Measurements from ENCODE around the gene NIPA2.

NIPA2 gene

GRCh38 chr15:22831473-22831872 lies 7.0 kb upstream of the NIPA2 start:
- in situ Hi-C loops (cut with MboI; ENCODE audit: low sequenced_read_pairs) = no loop called here

GRCh38 chr15:22839046-22839695 lies 705 bp downstream of the NIPA2 start:
- in situ Hi-C loops (cut with MboI; ENCODE audit: low sequenced_read_pairs) = no loop called here

GRCh38 chr15:22844421-22845288 lies 6.2 kb downstream of the NIPA2 start:
- in situ Hi-C loops (cut with MboI; ENCODE audit: low sequenced_read_pairs) = no loop called here

GRCh38 chr15:22845289-22845900 lies 6.9 kb downstream of the NIPA2 start:
- in situ Hi-C loops (cut with MboI; ENCODE audit: low sequenced_read_pairs) = no loop called here

GRCh38 chr15:22846073-22846472 lies 7.6 kb downstream of the NIPA2 start:
- in situ Hi-C loops (cut with MboI; ENCODE audit: low sequenced_read_pairs) = no loop called here

GRCh38 chr15:22850055-22850454 lies 11.6 kb downstream of the NIPA2 start:
- in situ Hi-C loops (cut with MboI; ENCODE audit: low sequenced_read_pairs) = no loop called here

- in situ Hi-C loops (cut with MboI; ENCODE audit: low sequenced_read_pairs) = no loop called here
Measured at GRCh38 chr15:22851513-22851912, 13.0 kb downstream of the NIPA2 start.

GRCh38 chr15:22855791-22856190 lies 17.3 kb downstream of the NIPA2 start:
- in situ Hi-C loops (cut with MboI; ENCODE audit: low sequenced_read_pairs) = no loop called here

GRCh38 chr15:22856659-22857058 lies 18.2 kb downstream of the NIPA2 start:
- in situ Hi-C loops (cut with MboI; ENCODE audit: low sequenced_read_pairs) = no loop called here

GRCh38 chr15:22861161-22861560 lies 22.7 kb downstream of the NIPA2 start:
- in situ Hi-C loops (cut with MboI; ENCODE audit: low sequenced_read_pairs) = loop anchor here (10.0 kb wide), 1 partner anchor 64 kb away; no protein-coding TSS in a partner anchor

- in situ Hi-C loops (cut with MboI; ENCODE audit: low sequenced_read_pairs) = loop anchor here (10.0 kb wide), 1 partner anchor 61 kb away; no protein-coding TSS in a partner anchor
Measured at GRCh38 chr15:22863356-22863755, 24.9 kb downstream of the NIPA2 start.

GRCh38 chr15:22866079-22866478 lies 27.6 kb downstream of the NIPA2 start:
- in situ Hi-C loops (cut with MboI; ENCODE audit: low sequenced_read_pairs) = loop anchor here (10.0 kb wide), 1 partner anchor 59 kb away; no protein-coding TSS in a partner anchor

- in situ Hi-C loops (cut with MboI; ENCODE audit: low sequenced_read_pairs) = loop anchor here (10.0 kb wide), 1 partner anchor 57 kb away; no protein-coding TSS in a partner anchor
Measured at GRCh38 chr15:22867886-22868285, 29.4 kb downstream of the NIPA2 start.

- in situ Hi-C loops (cut with MboI; ENCODE audit: low sequenced_read_pairs) = loop anchor here (10.0 kb wide), 1 partner anchor 56 kb away; no protein-coding TSS in a partner anchor
Measured at GRCh38 chr15:22868495-22868894, 30.0 kb downstream of the NIPA2 start.

GRCh38 chr15:22868928-22869327 lies 30.5 kb downstream of the NIPA2 start:
- in situ Hi-C loops (cut with MboI; ENCODE audit: low sequenced_read_pairs) = loop anchor here (10.0 kb wide), 1 partner anchor 56 kb away; no protein-coding TSS in a partner anchor

- in situ Hi-C loops (cut with MboI; ENCODE audit: low sequenced_read_pairs) = loop anchor here (10.0 kb wide), 1 partner anchor 55 kb away; no protein-coding TSS in a partner anchor
Measured at GRCh38 chr15:22869856-22870255, 31.4 kb downstream of the NIPA2 start.

GRCh38 chr15:22870865-22871264 lies 32.4 kb downstream of the NIPA2 start:
- in situ Hi-C loops (cut with MboI; ENCODE audit: low sequenced_read_pairs) = no loop called here

GRCh38 chr15:22871481-22872086 lies 33.1 kb downstream of the NIPA2 start:
- in situ Hi-C loops (cut with MboI; ENCODE audit: low sequenced_read_pairs) = no loop called here

- in situ Hi-C loops (cut with MboI; ENCODE audit: low sequenced_read_pairs) = no loop called here
Measured at GRCh38 chr15:22872936-22873701, 34.7 kb downstream of the NIPA2 start.

GRCh38 chr15:22873841-22874240 lies 35.4 kb downstream of the NIPA2 start:
- in situ Hi-C loops (cut with MboI; ENCODE audit: low sequenced_read_pairs) = no loop called here

All from HL-60/S4 treated with retinoic acid at 250 ng/mL for 4 days and 3 days (cell line).